ENCODE data around the gene LAIR1.
"Not testable (repeated sequence)": the region's sequence is repeated elsewhere in the genome, so short reads cannot be mapped to it uniquely, and the experiment has no call there.

GRCh38 chr19:54322934-54323333, 41.8 kb downstream of the LAIR1 start:
- TF ChIP-seq CTCF (optimal IDR thresholded peaks at IDR 0.05 in 1 of 3, IDR thresholded peaks at IDR 0.05 in 1 of 3, conservative IDR thresholded peaks at IDR 0.05 in 1 of 3; ENCODE audit: extremely low read depth in 1 of 3, insufficient read depth in 2 of 3, low read length in 3 of 3); EZH2 (IDR thresholded peaks at IDR 0.05; ENCODE audit: low read length): not testable (repeated sequence)
